ENCODE data around the gene ZNF462.

ZNF462 gene

GRCh38 chr9:107018861-107019545 lies 156.0 kb downstream of the ZNF462 start:
- DNase-seq = no peak

DNA sequence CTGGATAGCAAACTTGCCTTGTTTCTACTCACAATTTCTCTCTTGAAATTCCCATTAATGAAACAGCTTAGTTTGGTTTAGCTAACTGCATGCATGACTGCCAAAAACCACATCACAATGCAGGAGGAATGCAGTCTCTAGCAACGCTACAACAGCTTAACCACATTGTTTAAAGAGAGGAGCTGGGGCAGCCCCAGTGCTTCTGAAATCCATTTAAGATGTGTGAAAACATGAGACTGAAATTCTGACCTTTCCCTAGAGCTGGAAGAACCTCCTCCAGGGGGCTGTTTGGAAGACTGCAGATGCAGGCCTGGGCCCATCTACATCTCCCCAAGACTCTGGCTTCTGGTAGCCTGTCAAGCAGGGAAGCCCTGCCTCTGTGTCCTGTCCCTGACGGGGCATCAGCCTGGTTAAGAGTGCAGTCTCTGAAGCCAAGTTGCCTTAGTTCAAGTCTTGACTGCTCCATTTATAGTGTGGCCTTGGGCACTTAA lies 157.1 kb downstream of the ZNF462 start:
- no peak for DNase-seq

DNA sequence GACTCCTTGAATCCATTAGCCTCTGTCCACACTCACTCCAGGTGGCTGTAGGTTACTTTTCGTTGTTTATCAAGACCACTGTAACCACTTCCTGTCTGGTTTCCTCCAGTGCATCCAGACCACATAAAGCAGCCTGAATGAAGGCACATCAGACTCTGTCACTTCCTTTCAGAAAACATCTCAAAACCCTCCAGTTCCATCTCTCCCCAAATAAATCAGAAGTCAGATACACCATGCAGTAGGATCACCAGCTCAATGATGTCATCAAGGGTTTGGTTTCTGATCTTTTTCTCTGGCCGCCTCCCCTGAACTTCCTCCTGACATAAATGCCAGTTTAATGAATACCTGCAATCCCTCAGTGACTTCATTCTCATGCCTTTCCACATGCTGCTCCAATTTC lies 161.2 kb downstream of the ZNF462 start:
- DNase-seq = no peak

DNA sequence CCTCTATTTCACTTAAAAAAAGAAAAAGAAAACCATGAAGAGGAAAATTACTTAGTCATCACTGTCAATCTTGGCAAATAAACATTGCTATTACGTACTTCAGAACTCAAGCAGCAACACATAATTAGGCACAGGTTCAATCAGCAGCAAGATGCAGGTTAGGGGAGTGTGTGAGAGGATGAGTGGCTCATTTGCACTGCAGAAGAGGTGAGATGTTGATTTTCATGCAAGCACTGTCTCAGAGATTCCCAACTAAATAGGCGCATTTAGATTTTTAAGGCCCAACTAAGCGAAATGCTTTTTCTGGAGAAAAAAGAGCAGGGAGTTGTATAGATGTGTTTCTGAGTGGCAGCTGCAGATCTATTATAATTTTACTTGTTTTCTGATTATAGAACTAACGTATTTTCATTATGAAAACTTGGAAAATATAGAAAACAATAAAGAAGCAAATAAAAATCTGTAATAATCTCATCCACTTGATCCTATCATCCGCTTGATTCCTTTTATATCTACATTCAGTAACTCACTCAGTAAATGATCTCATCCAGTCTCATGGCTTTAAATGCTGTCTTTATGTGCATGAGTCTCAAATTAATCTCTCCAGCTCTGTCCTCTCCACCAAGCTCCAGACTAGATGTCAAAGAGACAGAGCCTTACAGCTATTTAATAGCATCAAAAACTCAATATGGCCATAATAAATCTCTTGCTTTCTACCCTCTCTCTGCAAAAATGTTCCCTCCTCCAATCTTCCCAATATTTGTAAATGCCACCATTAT lies 162.5 kb downstream of the ZNF462 start:
- DNase-seq = no peak

- no peak for DNase-seq
These were observed 166.2 kb downstream of the ZNF462 start for GRCh38 chr9:107029146-107029545.

GRCh38 chr9:107033966-107034365 lies 171.0 kb downstream of the ZNF462 start:
- no peak for DNase-seq

DNA sequence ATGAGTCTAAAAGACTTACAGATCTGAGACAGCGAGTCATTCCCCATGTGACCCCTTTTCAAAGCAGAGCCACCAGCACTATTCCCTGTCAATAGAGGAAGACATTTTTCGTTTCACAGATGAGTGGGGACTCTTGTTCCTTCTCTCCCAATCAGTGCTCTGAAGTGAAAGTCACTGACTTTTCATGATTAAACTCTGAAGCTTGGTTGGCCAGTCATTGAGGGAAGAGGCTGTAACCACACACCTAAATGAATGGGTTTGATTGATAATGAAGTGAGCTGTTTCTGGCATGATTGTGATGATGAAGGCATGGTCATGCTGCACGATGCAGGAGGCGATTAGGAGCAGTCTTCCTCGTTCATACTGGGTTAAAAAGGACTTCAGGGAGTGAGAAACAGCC lies 171.9 kb downstream of the ZNF462 start:
- DNase-seq = no peak

GRCh38 chr9:107036367-107036766 lies 173.4 kb downstream of the ZNF462 start:
- no peak for DNase-seq

DNA sequence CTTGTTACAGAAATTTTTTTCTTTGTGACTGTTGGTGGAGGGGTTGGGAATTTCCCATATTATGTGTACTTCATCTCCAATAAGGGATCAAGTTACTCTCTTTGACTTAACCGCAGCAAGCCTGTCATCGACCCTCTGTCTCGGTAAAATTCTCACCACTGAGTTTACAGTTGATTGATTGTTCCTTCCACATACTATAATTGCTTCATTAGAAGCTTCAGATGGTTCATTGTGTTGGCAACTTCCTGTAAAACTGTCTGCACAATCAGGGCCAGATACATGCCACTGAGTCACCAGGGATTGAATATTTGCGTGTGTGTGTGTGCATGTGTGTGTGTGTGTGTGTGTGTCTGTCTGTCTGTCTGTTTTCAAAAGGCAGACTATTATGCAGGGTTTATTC lies 176.6 kb downstream of the ZNF462 start:
- no peak for DNase-seq

- no peak for DNase-seq
These were observed 179.6 kb downstream of the ZNF462 start for GRCh38 chr9:107042606-107043005.

- DNase-seq = no peak
These were observed 180.9 kb downstream of the ZNF462 start for GRCh38 chr9:107043886-107044285.

DNA sequence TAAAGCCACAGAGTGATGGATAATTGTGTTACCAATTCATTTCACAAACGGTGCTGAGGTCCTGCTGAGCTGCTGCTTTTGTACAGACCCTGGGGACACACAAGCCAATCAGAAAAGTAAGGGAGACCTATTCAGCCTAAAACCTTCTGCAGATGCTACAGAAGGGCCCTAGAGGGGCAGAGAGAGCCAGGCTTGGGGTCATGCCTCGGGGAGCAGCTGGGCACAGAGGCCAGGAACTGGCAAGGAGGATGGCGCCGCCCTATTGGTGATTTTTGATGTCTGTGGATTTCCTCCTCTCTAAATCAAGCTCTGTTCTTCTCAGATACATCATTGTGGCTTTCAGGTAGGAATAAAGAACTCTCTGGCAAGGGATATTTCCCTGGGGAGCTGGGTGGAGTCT lies 181.9 kb downstream of the ZNF462 start:
- no peak for DNase-seq

GRCh38 chr9:107046692-107047091 lies 183.7 kb downstream of the ZNF462 start:
- DNase-seq = no peak

- no peak for DNase-seq
These were observed 186.3 kb downstream of the ZNF462 start for GRCh38 chr9:107049046-107049802.

- DNase-seq = no peak
These were observed 186.8 kb downstream of the ZNF462 start for GRCh38 chr9:107049803-107050184.

DNA sequence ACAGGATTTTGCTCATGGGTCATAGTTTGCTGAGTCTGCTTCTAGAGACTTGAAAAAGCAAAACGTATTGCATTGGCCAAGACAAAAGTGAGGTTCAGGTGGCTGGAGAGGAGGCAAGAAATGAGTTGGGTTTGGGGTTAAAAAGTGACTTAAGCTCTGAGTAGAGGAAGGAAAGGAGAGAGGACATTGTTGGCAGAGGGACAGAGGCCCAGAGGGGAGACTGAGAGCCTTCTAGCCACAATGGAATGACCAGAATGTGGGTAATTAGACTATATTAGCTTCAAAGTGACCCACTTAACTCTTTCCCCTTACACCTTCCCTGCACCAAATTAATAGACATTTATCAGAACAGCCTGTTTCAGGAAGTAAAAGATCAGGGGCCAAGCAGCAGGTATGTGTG lies 188.4 kb downstream of the ZNF462 start:
- no peak for DNase-seq

DNA sequence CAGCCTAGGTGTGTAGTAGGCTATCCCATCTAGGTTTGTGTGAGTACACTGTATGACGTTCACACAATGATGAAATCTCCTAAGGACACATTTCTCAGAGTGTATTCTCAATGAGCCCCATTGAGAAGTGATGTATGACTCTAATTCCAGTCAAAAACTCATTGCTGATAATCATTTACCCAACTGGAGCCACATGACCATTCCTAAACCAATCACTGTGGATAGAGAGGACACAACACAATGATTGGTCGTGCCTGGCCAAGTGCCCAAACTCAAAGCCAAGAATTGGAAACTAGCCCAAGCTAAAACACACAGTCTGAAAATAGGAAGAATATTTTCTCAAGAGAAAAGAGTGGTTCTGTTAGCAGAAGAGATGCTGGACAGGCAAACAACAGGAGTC lies 191.2 kb downstream of the ZNF462 start:
- no peak for DNase-seq

DNA sequence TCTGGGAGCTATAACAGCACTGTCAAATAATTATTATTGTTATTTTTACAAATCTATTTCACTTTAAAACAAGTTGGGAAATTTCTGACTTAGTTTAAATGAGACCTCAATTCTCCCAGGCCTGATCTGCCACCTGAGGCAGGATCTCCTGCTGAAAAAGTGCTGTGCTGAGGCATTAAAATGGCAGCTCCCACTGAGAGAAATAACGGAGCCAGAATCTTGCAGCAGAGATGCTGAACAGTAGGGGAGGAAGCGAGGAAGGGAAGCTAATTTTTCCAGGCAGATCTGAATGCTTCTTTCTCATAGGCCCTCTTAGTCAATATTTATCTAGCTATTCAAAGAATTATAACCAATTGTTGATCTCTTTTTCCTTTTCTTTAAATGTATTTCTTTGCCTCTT lies 196.3 kb downstream of the ZNF462 start:
- no peak for DNase-seq

GRCh38 chr9:107060062-107060461 lies 197.1 kb downstream of the ZNF462 start:
- no peak for DNase-seq

Measured in activated effector memory CD4-positive, alpha-beta T cell treated with Interleukin-2 at 50 U/mL for 16 hours (primary cell).